HEK293 (cell line): ENCODE data around the gene DSC2.

Experiments used
- BCL11B ChIP-seq: fragments of 450-650 bp; formaldehyde crosslinking; IDR thresholded peaks from 2 replicates; pipeline ENCODE4 v1.5.1; 2016; ENCODE audit warnings: low read depth, missing biosample characterization, missing genetic modification characterization
- GLIS1 ChIP-seq: fragments of 450-650 bp; formaldehyde crosslinking; IDR thresholded peaks from 2 replicates; pipeline ENCODE4 v1.5.1; 2016; ENCODE audit warnings: missing biosample characterization, missing genetic modification characterization
- HOXD13 ChIP-seq: sonication (generic); formaldehyde crosslinking; IDR thresholded peaks from 2 replicates; pipeline ENCODE4 v1.8.0; 2022; ENCODE audit warnings: missing genetic modification reagents, borderline replicate concordance
- IKZF3 ChIP-seq: fragments of 450-650 bp; IDR thresholded peaks from 2 replicates; pipeline ENCODE4 v1.5.0; 2018; ENCODE audit warnings: missing biosample characterization, mild to moderate bottlenecking, missing genetic modification characterization, moderate library complexity
- KLF9 ChIP-seq: fragments of 450-650 bp; formaldehyde crosslinking; IDR thresholded peaks from 2 replicates; pipeline ENCODE4 v1.5.1; 2016; ENCODE audit warnings: missing biosample characterization, missing genetic modification characterization, low read depth
- PATZ1 ChIP-seq: fragments of 450-650 bp; formaldehyde crosslinking; IDR thresholded peaks from 2 replicates; pipeline ENCODE4 v1.5.1; 2016; ENCODE audit warnings: missing biosample characterization, missing genetic modification characterization
- SETDB1 ChIP-seq: IDR thresholded peaks from one replicate; pipeline ENCODE4 v1.6.1; 2017; ENCODE audit warnings: mild to moderate bottlenecking, low read length, moderate library complexity, mixed read lengths; ENCODE audit not compliant: insufficient read length
- ZBTB20 ChIP-seq: fragments of 450-650 bp; formaldehyde crosslinking; IDR thresholded peaks from 2 replicates; pipeline ENCODE4 v1.5.1; 2016; ENCODE audit warnings: missing biosample characterization, missing genetic modification characterization
- ZBTB21 ChIP-seq: fragments of 450-650 bp; formaldehyde crosslinking; IDR thresholded peaks from 2 replicates; pipeline ENCODE4 v1.5.1; 2017; ENCODE audit warnings: missing biosample characterization, missing genetic modification characterization
- ZFHX2 ChIP-seq: fragments of 450-650 bp; formaldehyde crosslinking; conservative IDR thresholded peaks from 2 replicates; pipeline ENCODE4 v1.5.1; 2016; ENCODE audit warnings: missing biosample characterization, missing genetic modification characterization
- ZNF112 ChIP-seq: fragments of 450-650 bp; formaldehyde crosslinking; IDR thresholded peaks from 2 replicates; pipeline ENCODE4 v1.5.0; 2017; ENCODE audit warnings: missing biosample characterization, missing genetic modification characterization
- ZNF133 ChIP-seq: fragments of 450-650 bp; formaldehyde crosslinking; IDR thresholded peaks from 2 replicates; pipeline ENCODE4 v1.5.1; 2016; ENCODE audit warnings: missing biosample characterization, missing genetic modification characterization
- ZNF148 ChIP-seq: fragments of 450-650 bp; formaldehyde crosslinking; IDR thresholded peaks from 2 replicates; pipeline ENCODE4 v1.5.0; 2017; ENCODE audit warnings: missing biosample characterization, missing genetic modification characterization, borderline replicate concordance
- ZNF24 ChIP-seq: fragments of 450-650 bp; formaldehyde crosslinking; IDR thresholded peaks from 2 replicates; pipeline ENCODE4 v1.5.1; 2016; ENCODE audit warnings: missing biosample characterization, missing genetic modification characterization
- ZNF350 ChIP-seq: fragments of 450-650 bp; formaldehyde crosslinking; IDR thresholded peaks from 2 replicates; pipeline ENCODE4 v1.5.0; 2017; ENCODE audit warnings: missing biosample characterization, mild to moderate bottlenecking, missing genetic modification characterization
- ZNF473 ChIP-seq: fragments of 450-650 bp; formaldehyde crosslinking; IDR thresholded peaks from 2 replicates; pipeline ENCODE4 v1.5.1; 2017; ENCODE audit warnings: missing biosample characterization, missing genetic modification characterization
- ZNF571 ChIP-seq: fragments of 450-650 bp; formaldehyde crosslinking; IDR thresholded peaks from 2 replicates; pipeline ENCODE4 v1.5.0; 2017; ENCODE audit warnings: missing biosample characterization, missing genetic modification characterization
- ZNF600 ChIP-seq: fragments of 450-650 bp; formaldehyde crosslinking; IDR thresholded peaks from 2 replicates; pipeline ENCODE4 v1.5.1; 2016; ENCODE audit warnings: missing biosample characterization, missing genetic modification characterization
- ZNF701 ChIP-seq: fragments of 450-650 bp; formaldehyde crosslinking; IDR thresholded peaks from 2 replicates; pipeline ENCODE4 v1.5.1; 2016; ENCODE audit warnings: missing biosample characterization, missing genetic modification characterization
- ZNF837 ChIP-seq: fragments of 450-650 bp; formaldehyde crosslinking; IDR thresholded peaks from 2 replicates; pipeline ENCODE4 v1.5.1; 2016; ENCODE audit warnings: missing biosample characterization, missing genetic modification characterization
- ZSCAN4 ChIP-seq: fragments of 450-650 bp; formaldehyde crosslinking; IDR thresholded peaks from 2 replicates; pipeline ENCODE4 v1.5.1; 2017; ENCODE audit warnings: missing biosample characterization, missing genetic modification characterization
- TF ChIP-seq, protein P1 (sequence below): fragments of 450-650 bp; formaldehyde crosslinking; IDR thresholded peaks from 2 replicates; pipeline ENCODE4 v1.5.1; 2017; ENCODE audit warnings: missing biosample characterization, missing genetic modification characterization
- TF ChIP-seq, protein P2 (sequence below): fragments of 450-650 bp; formaldehyde crosslinking; IDR thresholded peaks from 2 replicates; pipeline ENCODE4 v1.5.1; 2016; ENCODE audit warnings: missing biosample characterization, missing genetic modification characterization
- TF ChIP-seq, protein P3 (sequence below): fragments of 450-650 bp; formaldehyde crosslinking; IDR thresholded peaks from 2 replicates; pipeline ENCODE4 v1.5.1; 2016; ENCODE audit warnings: missing biosample characterization, missing genetic modification characterization
- TF ChIP-seq, protein P4 (sequence below): fragments of 450-650 bp; formaldehyde crosslinking; IDR thresholded peaks from 2 replicates; pipeline ENCODE4 v1.5.1; 2016; ENCODE audit warnings: missing biosample characterization, missing genetic modification characterization

The DSC2 gene

GRCh38 chr18:31101183-31102024 is 817 bp downstream of the DSC2 start (continued):
- TF ChIP-seq ZNF148 (no peak), ZNF24 (no peak), KLF9 (0 out of 2 replicates have a peak, but pooled peaks have one; percentile 20), ZNF701 (tag by site-specific recombination) (no peak), BCL11B (tag by site-specific recombination) (no peak), ZFHX2 (tag by site-specific recombination) (peak; percentile 27), ZBTB20 (tag by site-specific recombination) (peak; percentile 8; the same call in 1 of the 2 replicates), ZSCAN4 (tag by site-specific recombination) (no peak), PATZ1 (tag by site-specific recombination) (peak; percentile 32), ZNF350 (tag by site-specific recombination) (no peak), SETDB1 (no peak), IKZF3 (tag by site-specific recombination) (peak; percentile 89), ZNF837 (tag by site-specific recombination) (no peak), ZNF112 (tag by site-specific recombination) (no peak), GLIS1 (no peak), HOXD13 (CRISPR knock-in tag) (no peak), ZNF473 (tag by site-specific recombination) (no peak), ZBTB21 (tag by site-specific recombination) (no peak), ZNF133 (tag by site-specific recombination) (no peak), ZNF571 (tag by site-specific recombination) (no peak), ZNF600 (peak; percentile 41; the same call in 1 of the 2 replicates)
- TF ChIP-seq, protein P1, sequence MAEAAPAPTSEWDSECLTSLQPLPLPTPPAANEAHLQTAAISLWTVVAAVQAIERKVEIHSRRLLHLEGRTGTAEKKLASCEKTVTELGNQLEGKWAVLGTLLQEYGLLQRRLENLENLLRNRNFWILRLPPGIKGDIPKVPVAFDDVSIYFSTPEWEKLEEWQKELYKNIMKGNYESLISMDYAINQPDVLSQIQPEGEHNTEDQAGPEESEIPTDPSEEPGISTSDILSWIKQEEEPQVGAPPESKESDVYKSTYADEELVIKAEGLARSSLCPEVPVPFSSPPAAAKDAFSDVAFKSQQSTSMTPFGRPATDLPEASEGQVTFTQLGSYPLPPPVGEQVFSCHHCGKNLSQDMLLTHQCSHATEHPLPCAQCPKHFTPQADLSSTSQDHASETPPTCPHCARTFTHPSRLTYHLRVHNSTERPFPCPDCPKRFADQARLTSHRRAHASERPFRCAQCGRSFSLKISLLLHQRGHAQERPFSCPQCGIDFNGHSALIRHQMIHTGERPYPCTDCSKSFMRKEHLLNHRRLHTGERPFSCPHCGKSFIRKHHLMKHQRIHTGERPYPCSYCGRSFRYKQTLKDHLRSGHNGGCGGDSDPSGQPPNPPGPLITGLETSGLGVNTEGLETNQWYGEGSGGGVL (tag by site-specific recombination): peak; percentile 93
- TF ChIP-seq, protein P2, sequence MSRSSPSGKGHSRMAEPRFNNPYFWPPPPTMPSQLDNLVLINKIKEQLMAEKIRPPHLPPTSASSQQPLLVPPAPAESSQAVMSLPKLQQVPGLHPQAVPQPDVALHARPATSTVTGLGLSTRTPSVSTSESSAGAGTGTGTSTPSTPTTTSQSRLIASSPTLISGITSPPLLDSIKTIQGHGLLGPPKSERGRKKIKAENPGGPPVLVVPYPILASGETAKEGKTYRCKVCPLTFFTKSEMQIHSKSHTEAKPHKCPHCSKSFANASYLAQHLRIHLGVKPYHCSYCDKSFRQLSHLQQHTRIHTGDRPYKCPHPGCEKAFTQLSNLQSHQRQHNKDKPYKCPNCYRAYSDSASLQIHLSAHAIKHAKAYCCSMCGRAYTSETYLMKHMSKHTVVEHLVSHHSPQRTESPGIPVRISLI (tag by site-specific recombination): no peak
- TF ChIP-seq, protein P3, sequence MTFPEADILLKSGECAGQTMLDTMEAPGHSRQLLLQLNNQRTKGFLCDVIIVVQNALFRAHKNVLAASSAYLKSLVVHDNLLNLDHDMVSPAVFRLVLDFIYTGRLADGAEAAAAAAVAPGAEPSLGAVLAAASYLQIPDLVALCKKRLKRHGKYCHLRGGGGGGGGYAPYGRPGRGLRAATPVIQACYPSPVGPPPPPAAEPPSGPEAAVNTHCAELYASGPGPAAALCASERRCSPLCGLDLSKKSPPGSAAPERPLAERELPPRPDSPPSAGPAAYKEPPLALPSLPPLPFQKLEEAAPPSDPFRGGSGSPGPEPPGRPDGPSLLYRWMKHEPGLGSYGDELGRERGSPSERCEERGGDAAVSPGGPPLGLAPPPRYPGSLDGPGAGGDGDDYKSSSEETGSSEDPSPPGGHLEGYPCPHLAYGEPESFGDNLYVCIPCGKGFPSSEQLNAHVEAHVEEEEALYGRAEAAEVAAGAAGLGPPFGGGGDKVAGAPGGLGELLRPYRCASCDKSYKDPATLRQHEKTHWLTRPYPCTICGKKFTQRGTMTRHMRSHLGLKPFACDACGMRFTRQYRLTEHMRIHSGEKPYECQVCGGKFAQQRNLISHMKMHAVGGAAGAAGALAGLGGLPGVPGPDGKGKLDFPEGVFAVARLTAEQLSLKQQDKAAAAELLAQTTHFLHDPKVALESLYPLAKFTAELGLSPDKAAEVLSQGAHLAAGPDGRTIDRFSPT (tag by site-specific recombination): no peak
- TF ChIP-seq, protein P4, sequence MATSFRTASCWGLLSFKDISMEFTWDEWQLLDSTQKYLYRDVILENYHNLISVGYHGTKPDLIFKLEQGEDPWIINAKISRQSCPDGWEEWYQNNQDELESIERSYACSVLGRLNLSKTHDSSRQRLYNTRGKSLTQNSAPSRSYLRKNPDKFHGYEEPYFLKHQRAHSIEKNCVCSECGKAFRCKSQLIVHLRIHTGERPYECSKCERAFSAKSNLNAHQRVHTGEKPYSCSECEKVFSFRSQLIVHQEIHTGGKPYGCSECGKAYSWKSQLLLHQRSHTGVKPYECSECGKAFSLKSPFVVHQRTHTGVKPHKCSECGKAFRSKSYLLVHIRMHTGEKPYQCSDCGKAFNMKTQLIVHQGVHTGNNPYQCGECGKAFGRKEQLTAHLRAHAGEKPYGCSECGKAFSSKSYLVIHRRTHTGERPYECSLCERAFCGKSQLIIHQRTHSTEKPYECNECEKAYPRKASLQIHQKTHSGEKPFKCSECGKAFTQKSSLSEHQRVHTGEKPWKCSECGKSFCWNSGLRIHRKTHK (tag by site-specific recombination): no peak
